B cell (primary cell): Measurements from ENCODE around the gene PEDS1. TPM values are rescaled to one million over a fixed set of nuclear protein-coding genes. Genes with fewer than 3 reads are reported as not detected.

ENCODE experiments used
- ATAC-seq: fragments of 200-7000 bp; cut with Tn5 transposase; one replicate; pipeline ENCODE4 v1.10.0; 2021; ENCODE audit warnings: low read depth, mild to moderate bottlenecking, moderate number of reproducible peaks, moderate library complexity
- CTCF ChIA-PET: fragments of 350-600 bp; sonication (Branson Sonifier 250); formaldehyde crosslinking; loops from one replicate; lab custom pipeline; 2021; ENCODE audit warnings: antibody characterized with exemption, inconsistent platforms; lab: Charles Lee
- POLR2A ChIA-PET: fragments of 350-600 bp; sonication (Branson Sonifier 250); formaldehyde crosslinking; loops from one replicate; lab custom pipeline; 2021; ENCODE audit warnings: antibody characterized with exemption; lab: Charles Lee
- DNase-seq: peaks from one replicate; pipeline ENCODE4 v3.0.0; 2013
- H2AFZ ChIP-seq: 2 replicates; pipeline ENCODE4 v1.6.1; 2012; ENCODE audit warnings: mild to moderate bottlenecking, low read depth, low read length; ENCODE audit not compliant: insufficient read depth, poor library complexity, severe bottlenecking
- H3K27ac ChIP-seq, 2 donors: 1 replicate in 1 of 2; 2 replicates in 1 of 2; pipeline ENCODE4 v1.5.1; 2012 to 2013; ENCODE audit warnings: low read length in 2 of 2, mild to moderate bottlenecking in 2 of 2, moderate library complexity in 1 of 2
- H3K27me3 ChIP-seq, 4 experiments: fragments of 200-600 bp in 1 of 4; sonication (generic) in 1 of 4; replicated peaks in 1 of 4; 1 replicate in 2 of 4; 2 replicates in 2 of 4; pipeline versions ENCODE4 v1.6.1 to v1.7.0; 2013 to 2016; ENCODE audit warnings: low read length in 3 of 4, mild to moderate bottlenecking in 2 of 4, mixed read lengths in 1 of 4, moderate library complexity in 1 of 4; ENCODE audit not compliant: insufficient read depth in 4 of 4, control insufficient read depth in 3 of 4; ENCODE audit errors: control extremely low read depth in 1 of 4
- H3K36me3 ChIP-seq, 2 experiments: replicated peaks in 1 of 2; 1 replicate in 1 of 2; 2 replicates in 1 of 2; pipeline versions ENCODE4 v1.6.1 to v1.7.1; 2013; ENCODE audit warnings: low read length in 1 of 2; ENCODE audit not compliant: insufficient read depth in 2 of 2, control insufficient read depth in 1 of 2; ENCODE audit errors: control extremely low read depth in 1 of 2, extremely low read depth in 1 of 2
- H3K4me1 ChIP-seq, 2 donors: fragments of 200-600 bp in 1 of 2; sonication (generic) in 1 of 2; 1 replicate in 1 of 2; 2 replicates in 1 of 2; pipeline versions ENCODE4 v1.5.1 to v1.6.1; 2013 to 2017; ENCODE audit warnings: low read length in 2 of 2; ENCODE audit not compliant: control insufficient read depth in 2 of 2, insufficient read depth in 2 of 2
- H3K4me2 ChIP-seq: replicated peaks from 2 replicates; pipeline ENCODE3; 2012; ENCODE audit warnings: mild to moderate bottlenecking, low read depth, low read length; ENCODE audit not compliant: poor library complexity, severe bottlenecking
- H3K4me3 ChIP-seq, 5 experiments: fragments of 200-600 bp in 1 of 5; sonication (generic) in 1 of 5; 1 replicate in 3 of 5; 2 replicates in 2 of 5; pipeline versions ENCODE4 v1.5.1 to v1.7.0; 2011 to 2016; ENCODE audit warnings: low read length in 4 of 5, mild to moderate bottlenecking in 4 of 5, low read depth in 2 of 5, control low read depth in 1 of 5, moderate library complexity in 1 of 5; ENCODE audit not compliant: insufficient read depth in 1 of 5; ENCODE audit errors: control extremely low read depth in 1 of 5, extremely low read depth in 1 of 5
- H3K79me2 ChIP-seq: fragments of 200-600 bp; sonication (generic); one replicate; pipeline ENCODE4 v1.6.0; 2016; ENCODE audit warnings: low read length; ENCODE audit not compliant: control insufficient read depth, insufficient read depth
- H3K9ac ChIP-seq: fragments of 200-600 bp; sonication (generic); 2 replicates; pipeline ENCODE4 v1.6.1; 2017; ENCODE audit warnings: mild to moderate bottlenecking, low read length, moderate library complexity
- H3K9me3 ChIP-seq, 3 donors: one replicate each; pipeline versions ENCODE4 v1.6.1 to v1.7.1; 2013; ENCODE audit warnings: low read length in 2 of 3; ENCODE audit not compliant: control insufficient read depth in 2 of 3, insufficient read depth in 1 of 3; ENCODE audit errors: control extremely low read depth in 1 of 3
- H4K20me1 ChIP-seq: 2 replicates; pipeline ENCODE4 v1.6.0; 2012; ENCODE audit warnings: mild to moderate bottlenecking, low read length; ENCODE audit not compliant: insufficient read depth, control insufficient read depth, poor library complexity, severe bottlenecking
- H3K27ac Mint-ChIP-seq: one replicate; pipeline ENCODE4 v1.8.0; 2021; ENCODE audit warnings: mixed read lengths
- H3K27me3 Mint-ChIP-seq: one replicate; pipeline ENCODE4 v1.8.0; 2021; ENCODE audit warnings: mixed read lengths
- H3K4me1 Mint-ChIP-seq: one replicate; pipeline ENCODE4 v1.8.0; 2021; ENCODE audit warnings: mixed read lengths
- H3K4me3 Mint-ChIP-seq: one replicate; pipeline ENCODE4 v1.8.0; 2021; ENCODE audit warnings: mixed read lengths
- H3K9me3 Mint-ChIP-seq: one replicate; pipeline ENCODE4 v1.8.0; 2022; ENCODE audit warnings: mixed read lengths; ENCODE audit not compliant: insufficient read depth
- CTCF ChIP-seq: fragments of 200-600 bp; IDR thresholded peaks from one replicate; pipeline ENCODE4 v1.8.0; 2022; ENCODE audit warnings: antibody characterized with exemption, mild to moderate bottlenecking
- EZH2 ChIP-seq: IDR thresholded peaks from 2 replicates; pipeline ENCODE4 v1.6.1; 2012; ENCODE audit warnings: borderline replicate concordance, low read depth, mild to moderate bottlenecking, moderate library complexity, low read length; ENCODE audit not compliant: insufficient read depth, poor library complexity, severe bottlenecking
- WGBS: methylation state at CpG from one replicate; pipeline ENCODE4 v1.1.5; 2013; ENCODE audit warnings: missing lambda C conversion rate; ENCODE audit not compliant: insufficient coverage; 5-methylcytosine and 5-hydroxymethylcytosine counted together
- intact Hi-C: fragments of 100-400 bp; cut with micrococcal nuclease; formaldehyde crosslinking; loops from one replicate; pipeline ENCODE4 v1.10.0; 2022
- polyA plus RNA-seq: library from polyadenylated mRNA; depleted of rRNA; stranded (reverse); fragments of >200 nt; gene quantifications from 2 replicates; pipeline ENCODE4 v1.2.3, GENCODE V29; 2012
- total RNA-seq, 2 donors: library from RNA; stranded (reverse); fragments of 120-200 nt in 1 of 2; gene quantifications; 1 replicate in 1 of 2; 2 replicates in 1 of 2; pipeline versions ENCODE4 v1.2.3 to v1.2.4, GENCODE V29; 2013 to 2022

Gene PEDS1
- total and polyA plus RNA-seq, 2 donors (not counting 1 experiment from before 2014, with no cell fraction given): 11.2 to 38.7 TPM

GRCh38 chr20:50125279-50125678, 28.2 kb downstream of the PEDS1 start:
- Histone ChIP-seq H4K20me1 (peaks cover 18% of the 10 kb centered on the region), H3K4me2 (no peak overlapping the region), H3K4me3 (no peak overlapping the region), H3K9me3 (no peaks in the 10 kb centered on the region), H3K9ac (no peak overlapping the region), H2AFZ (no peak overlapping the region), H3K79me2 (peaks cover 3% of the 10 kb centered on the region), H3K27ac (no peak overlapping the region), H3K27me3 (no peaks in the 10 kb centered on the region), H3K36me3 (peaks cover 9 to 58% of the 10 kb centered on the region in 2 experiments), H3K4me1 (no peaks in the 10 kb centered on the region)
- no peak for DNase-seq
- Mint-ChIP-seq H3K9me3 (no peaks in the 10 kb centered on the region), H3K27me3 (no peaks in the 10 kb centered on the region), H3K4me1 (no peaks in the 10 kb centered on the region), H3K27ac (no peak overlapping the region), H3K4me3 (no peak overlapping the region)
- no peak for ATAC-seq
- TF ChIP-seq EZH2 (no peak), CTCF (no peak)
- intact Hi-C loops: no loop called here
- 93% methylated on average over 2 of the region's 3 CpGs for WGBS
- ChIA-PET CTCF (interaction anchor here (6.6 to 20.7 kb wide), 2 partner anchors 45 to 53 kb away, joined by 81 to 297 read pairs; no protein-coding TSS in a partner anchor), POLR2A (no interaction called here)

- peaks cover 10% of the 10 kb centered on the region for H4K20me1 ChIP-seq
- Mint-ChIP-seq H3K4me1 (peaks cover 2% of the 10 kb centered on the region), H3K9me3 (no peaks in the 10 kb centered on the region), H3K27me3 (no peaks in the 10 kb centered on the region), H3K4me3 (no peak overlapping the region), H3K27ac (no peak overlapping the region)
- no peak overlapping the region for H2AFZ ChIP-seq
- H3K27me3 ChIP-seq: no peaks in the 10 kb centered on the region
- POLR2A ChIA-PET: no interaction called here
- CTCF ChIA-PET: interaction anchor here (6.6 to 20.7 kb wide), 2 partner anchors 46 to 54 kb away, joined by 81 to 297 read pairs; no protein-coding TSS in a partner anchor
- H3K9me3 ChIP-seq: no peaks in the 10 kb centered on the region
- WGBS: 96% methylated on average over 9 of the region's 9 CpGs
- no peaks in the 10 kb centered on the region for H3K79me2 ChIP-seq
- intact Hi-C loops: no loop called here
- H3K4me2 ChIP-seq: no peak overlapping the region
- peaks cover 9 to 50% of the 10 kb centered on the region in 2 experiments for H3K36me3 ChIP-seq
- no peak overlapping the region for H3K4me3 ChIP-seq
- no peak overlapping the region for H3K9ac ChIP-seq
- DNase-seq (no peak), ATAC-seq (no peak)
- no peaks in the 10 kb centered on the region for H3K4me1 ChIP-seq
- no peak overlapping the region for H3K27ac ChIP-seq
- TF ChIP-seq EZH2 (no peak), CTCF (no peak)
Observed at GRCh38 chr20:50124496-50124895, 29.0 kb downstream of the PEDS1 start.
